K562 (cell line): Measurements from ENCODE around the gene CAMK2D. TPM values are rescaled to one million over a fixed set of nuclear protein-coding genes. Genes with fewer than 3 reads are reported as not detected.

ENCODE experiments used
- ATAC-seq: fragments of 200-7000 bp; cut with Tn5 transposase; 3 replicates; pipeline ENCODE4 v1.9.1; 2020; ENCODE audit warnings: moderate library complexity
- BruUV-seq: library from RNA; stranded (reverse); fragments of 400-500 nt; replicated peaks from 2 replicates; lab custom pipeline; 2021; lab: Mats Ljungman, UMichigan
- CTCF ChIA-PET: fragments of 300-600 bp; formaldehyde crosslinking; extraction: SDS; loops from one replicate; lab custom pipeline; 2021; ENCODE audit warnings: low intra/inter-chr PET ratio; lab: Yijun Ruan, JAX
- POLR2A ChIA-PET: fragments of 300-600, 350-650 bp; sonication (Branson Sonifier 250); formaldehyde crosslinking; extraction: SDS; loops from one replicate; lab custom pipeline; 2021; ENCODE audit warnings: antibody characterized with exemption, inconsistent platforms; lab: Yijun Ruan, JAX
- DNase-seq, 4 experiments: peaks; one replicate each; pipeline versions ENCODE4 v3.0.0 to v3.0.0-alpha.2; 2011 to 2018; ENCODE audit warnings: low spot score in 3 of 4, mixed read lengths in 3 of 4; ENCODE audit errors: extremely low read depth in 1 of 4
- FAIRE-seq: peaks from 2 replicates; lab custom pipeline; 2011; peaks lifted over from hg19 to GRCh38; lab: Jason Lieb, UNC
- H2AFZ ChIP-seq: 2 replicates; pipeline ENCODE4 v1.6.0; 2011; ENCODE audit warnings: low read depth, low read length, control low read depth, inconsistent platforms
- H3K27ac ChIP-seq: fragments of 200-600 bp; 3 replicates; pipeline ENCODE4 v1.8.0; 2011; ENCODE audit warnings: low read depth, mild to moderate bottlenecking, control low read depth, inconsistent platforms, low read length, moderate library complexity, mixed read lengths; ENCODE audit errors: extremely low read depth
- H3K27me3 ChIP-seq, 2 experiments: fragments of 300-600 bp in 1 of 2; 2 replicates in 1 of 2; 3 replicates in 1 of 2; pipeline versions ENCODE4 v1.6.0 to v1.8.0; 2011; ENCODE audit warnings: inconsistent platforms in 2 of 2, low read length in 2 of 2, mild to moderate bottlenecking in 1 of 2, mixed read lengths in 1 of 2, moderate library complexity in 1 of 2; ENCODE audit not compliant: control insufficient read depth in 2 of 2, insufficient read depth in 2 of 2
- H3K36me3 ChIP-seq: fragments of 300-600 bp; 3 replicates; pipeline ENCODE4 v1.8.0; 2011; ENCODE audit warnings: mild to moderate bottlenecking, low read length, inconsistent platforms; ENCODE audit not compliant: control insufficient read depth, insufficient read depth
- H3K4me1 ChIP-seq, 2 experiments: fragments of 200-600 bp in 1 of 2; replicated peaks in 1 of 2; 2 replicates in 1 of 2; 3 replicates in 1 of 2; pipeline versions ENCODE4 v1.5.1 to v1.8.0; 2011; ENCODE audit warnings: inconsistent platforms in 2 of 2, low read length in 2 of 2, mild to moderate bottlenecking in 1 of 2, mixed read lengths in 1 of 2, moderate library complexity in 1 of 2; ENCODE audit not compliant: control insufficient read depth in 2 of 2, insufficient read depth in 2 of 2
- H3K4me2 ChIP-seq: 2 replicates; pipeline ENCODE4 v1.6.1; 2011; ENCODE audit warnings: low read length, control low read depth, inconsistent platforms, mixed read lengths; ENCODE audit not compliant: insufficient read depth
- H3K4me3 ChIP-seq: fragments of 200-600 bp; sonication (generic), shearing (Covaris generic); 2 replicates; pipeline ENCODE4 v1.5.1; 2016; ENCODE audit warnings: control low read depth, inconsistent platforms
- H3K79me2 ChIP-seq: fragments of 200-600 bp; 3 replicates; pipeline ENCODE4 v1.8.0; 2011; ENCODE audit warnings: low read length, inconsistent platforms; ENCODE audit not compliant: control insufficient read depth, insufficient read depth
- H3K9ac ChIP-seq, 2 experiments: 2 replicates each; pipeline versions ENCODE4 v1.6.0 to v1.6.1; 2011; ENCODE audit warnings: low read depth in 2 of 2, low read length in 2 of 2, control low read depth in 1 of 2, inconsistent platforms in 1 of 2, mild to moderate bottlenecking in 1 of 2, mixed read lengths in 1 of 2; ENCODE audit not compliant: insufficient read depth in 1 of 2
- H3K9me1 ChIP-seq: one replicate; pipeline ENCODE4 v1.6.0; 2011; ENCODE audit warnings: inconsistent platforms, mild to moderate bottlenecking, low read length, moderate library complexity; ENCODE audit not compliant: control insufficient read depth, insufficient read depth
- H3K9me3 ChIP-seq: replicated peaks from 2 replicates; pipeline ENCODE4 v1.5.1; 2011; ENCODE audit warnings: low read depth, low read length, inconsistent platforms; ENCODE audit not compliant: control insufficient read depth, insufficient read depth
- H4K20me1 ChIP-seq: replicated peaks from 2 replicates; pipeline ENCODE4 v1.6.1; 2011; ENCODE audit warnings: low read length, inconsistent platforms, mixed read lengths; ENCODE audit not compliant: control insufficient read depth, insufficient read depth
- HMG20A ChIP-seq: fragments of 450-650 bp; formaldehyde crosslinking; conservative IDR thresholded peaks from 2 replicates; pipeline ENCODE4 v1.4.0; 2020; ENCODE audit warnings: mild to moderate bottlenecking, mixed read lengths
- MTA2 ChIP-seq: fragments of 450-650 bp; IDR thresholded peaks from 2 replicates; pipeline ENCODE4 v1.6.1; 2016; ENCODE audit warnings: low read depth
- NCOA2 ChIP-seq, 2 experiments: fragments of 450-650 bp; IDR thresholded peaks; 2 replicates each; pipeline ENCODE4 v1.6.1; 2018; ENCODE audit warnings: mild to moderate bottlenecking in 2 of 2, moderate library complexity in 1 of 2; ENCODE audit not compliant: partially characterized antibody in 2 of 2
- POLR3A ChIP-seq: IDR thresholded peaks from 2 replicates; pipeline ENCODE4 v1.6.1; 2011; ENCODE audit warnings: borderline replicate concordance, mild to moderate bottlenecking, moderate library complexity; ENCODE audit not compliant: insufficient read length, insufficient read depth; ENCODE audit errors: extremely low read depth
- RFX1 ChIP-seq: fragments of 450-650 bp; IDR thresholded peaks from 2 replicates; pipeline ENCODE4 v1.6.1; 2016; ENCODE audit warnings: mild to moderate bottlenecking, moderate library complexity
- SOX6 ChIP-seq: fragments of 450-650 bp; IDR thresholded peaks from 2 replicates; pipeline ENCODE4 v1.6.1; 2014; ENCODE audit warnings: mild to moderate bottlenecking
- ZBTB1 ChIP-seq: sonication (generic); formaldehyde crosslinking; IDR thresholded peaks from 2 replicates; pipeline ENCODE4 v1.8.1; 2023; ENCODE audit warnings: missing genetic modification reagents, low read depth, mild to moderate bottlenecking, borderline replicate concordance
- ZNF57 ChIP-seq: fragments of 450-650 bp; formaldehyde crosslinking; IDR thresholded peaks from 2 replicates; pipeline ENCODE4 v1.4.0; 2020; ENCODE audit warnings: mild to moderate bottlenecking, moderate library complexity
- ZNF778 ChIP-seq: fragments of 450-650 bp; formaldehyde crosslinking; IDR thresholded peaks from 2 replicates; pipeline ENCODE4 v1.4.0; 2020; ENCODE audit warnings: mild to moderate bottlenecking, moderate library complexity
- ZNF785 ChIP-seq: fragments of 250-450 bp; sonication (Bioruptor Pico); IDR thresholded peaks from 2 replicates; pipeline ENCODE4 v1.4.0; 2020; ENCODE audit warnings: mild to moderate bottlenecking
- ZSCAN32 ChIP-seq: fragments of 450-650 bp; formaldehyde crosslinking; IDR thresholded peaks from 2 replicates; pipeline ENCODE4 v1.4.0; 2020; ENCODE audit warnings: mild to moderate bottlenecking, moderate library complexity
- WGBS: fragments of 100-300 bp; shearing (Covaris generic); methylation state at CpG from one replicate; pipeline ENCODE4 v1.1.6; 2016; ENCODE audit warnings: low coverage, mixed read lengths; ENCODE audit not compliant: insufficient coverage; ENCODE audit errors: missing lambda C conversion rate; 5-methylcytosine and 5-hydroxymethylcytosine counted together
- in situ Hi-C: fragments of 300-500 bp; cut with MboI; formaldehyde crosslinking; loops from 4 replicates; pipeline ENCODE4 v1.15.0; 2018; ENCODE audit warnings: inconsistent platforms, mixed read lengths
- intact Hi-C: fragments of 100-400 bp; cut with micrococcal nuclease; formaldehyde crosslinking; loops from 2 replicates; pipeline ENCODE4 v1.14.2; 2022
- polyA plus RNA-seq, 8 experiments: library from polyadenylated mRNA; depleted of rRNA in 4 of 8; stranded (reverse) in 5 of 8; unstranded in 3 of 8; fragments of >200 nt; fragmentation: Nextera tagmentation in 2 of 8; fragmentation: Illumina TruSeq in 1 of 8; extraction: Ambion mirVana in 2 of 8; extraction: Trizol in 1 of 8; gene quantifications; 2 replicates each; pipeline versions ENCODE4 v1.2.1 to v1.2.3, GENCODE V29; 2011 to 2014; ENCODE audit warnings: inconsistent platforms in 1 of 8, missing spikeins in 1 of 8
- total RNA-seq, 7 experiments: library from RNA; depleted of rRNA in 6 of 7; stranded (reverse); fragments of >200 nt in 6 of 7; fragmentation: Illumina TruSeq in 2 of 7; extraction: Trizol in 2 of 7; gene quantifications; 2 replicates each; pipeline versions ENCODE4 v1.2.1 to v1.2.3, GENCODE V29; 2011 to 2021; ENCODE audit warnings: low replicate concordance in 1 of 7
- TF ChIP-seq, protein P1 (sequence below): fragments of 450-650 bp; conservative IDR thresholded peaks from 2 replicates; pipeline ENCODE4 v1.6.1; 2016; ENCODE audit warnings: missing genetic modification characterization, low read depth, mild to moderate bottlenecking, missing compliant biosample characterization, moderate library complexity
- TF ChIP-seq, protein P2 (sequence below): sonication (generic); formaldehyde crosslinking; IDR thresholded peaks from 2 replicates; pipeline ENCODE4 v1.8.0; 2022; ENCODE audit warnings: missing genetic modification reagents, mild to moderate bottlenecking, borderline replicate concordance

CAMK2D gene
- total and polyA plus RNA-seq, 9 of the 15 experiments (the other 6 are each of a cell fraction or from before 2014, with no cell fraction given), result 0.01 to 0.33 (median 0.04) TPM; not detected in 2

- Histone ChIP-seq H3K27me3 (no peaks in the 10 kb centered on the region), H3K27ac (no peak overlapping the region), H3K36me3 (no peaks in the 10 kb centered on the region), H3K4me3 (no peak overlapping the region), H3K9ac (no peak overlapping the region), H3K4me1 (peaks cover 0 to 7% of the 10 kb centered on the region in 2 experiments; a peak in 2 of 5 replicates), H3K9me3 (no peaks in the 10 kb centered on the region), H3K9me1 (no peaks in the 10 kb centered on the region), H4K20me1 (no peaks in the 10 kb centered on the region), H3K4me2 (no peak overlapping the region), H3K79me2 (no peaks in the 10 kb centered on the region), H2AFZ (no peak overlapping the region)
- ChIA-PET POLR2A (no interaction called here), CTCF (no interaction called here)
- BruUV-seq, result no TSS peak
- in situ Hi-C loops (no loop called here), intact Hi-C loops (loop anchor here (10.0 kb wide), 1 partner anchor 216 kb away; no protein-coding TSS in a partner anchor)
- FAIRE-seq (no peak), DNase-seq (no peak), ATAC-seq (no peak)
- WGBS, result 18% methylated on average over 32 of the region's 64 CpGs
- TF ChIP-seq HMG20A (CRISPR knock-in tag), result no peak
- TF ChIP-seq POLR3A, result no peak
- no peak for TF ChIP-seq MTA2
- TF ChIP-seq, protein P1, sequence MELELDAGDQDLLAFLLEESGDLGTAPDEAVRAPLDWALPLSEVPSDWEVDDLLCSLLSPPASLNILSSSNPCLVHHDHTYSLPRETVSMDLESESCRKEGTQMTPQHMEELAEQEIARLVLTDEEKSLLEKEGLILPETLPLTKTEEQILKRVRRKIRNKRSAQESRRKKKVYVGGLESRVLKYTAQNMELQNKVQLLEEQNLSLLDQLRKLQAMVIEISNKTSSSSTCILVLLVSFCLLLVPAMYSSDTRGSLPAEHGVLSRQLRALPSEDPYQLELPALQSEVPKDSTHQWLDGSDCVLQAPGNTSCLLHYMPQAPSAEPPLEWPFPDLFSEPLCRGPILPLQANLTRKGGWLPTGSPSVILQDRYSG (tag), result no peak
- no peak for TF ChIP-seq ZNF785
- no peak for TF ChIP-seq ZSCAN32
- TF ChIP-seq, protein P2, sequence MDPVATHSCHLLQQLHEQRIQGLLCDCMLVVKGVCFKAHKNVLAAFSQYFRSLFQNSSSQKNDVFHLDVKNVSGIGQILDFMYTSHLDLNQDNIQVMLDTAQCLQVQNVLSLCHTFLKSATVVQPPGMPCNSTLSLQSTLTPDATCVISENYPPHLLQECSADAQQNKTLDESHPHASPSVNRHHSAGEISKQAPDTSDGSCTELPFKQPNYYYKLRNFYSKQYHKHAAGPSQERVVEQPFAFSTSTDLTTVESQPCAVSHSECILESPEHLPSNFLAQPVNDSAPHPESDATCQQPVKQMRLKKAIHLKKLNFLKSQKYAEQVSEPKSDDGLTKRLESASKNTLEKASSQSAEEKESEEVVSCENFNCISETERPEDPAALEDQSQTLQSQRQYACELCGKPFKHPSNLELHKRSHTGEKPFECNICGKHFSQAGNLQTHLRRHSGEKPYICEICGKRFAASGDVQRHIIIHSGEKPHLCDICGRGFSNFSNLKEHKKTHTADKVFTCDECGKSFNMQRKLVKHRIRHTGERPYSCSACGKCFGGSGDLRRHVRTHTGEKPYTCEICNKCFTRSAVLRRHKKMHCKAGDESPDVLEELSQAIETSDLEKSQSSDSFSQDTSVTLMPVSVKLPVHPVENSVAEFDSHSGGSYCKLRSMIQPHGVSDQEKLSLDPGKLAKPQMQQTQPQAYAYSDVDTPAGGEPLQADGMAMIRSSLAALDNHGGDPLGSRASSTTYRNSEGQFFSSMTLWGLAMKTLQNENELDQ (CRISPR knock-in tag), result no peak
- no peak for TF ChIP-seq ZBTB1 (CRISPR knock-in tag)
- TF ChIP-seq SOX6, result no peak
- no peak for TF ChIP-seq NCOA2 (IDR thresholded peaks at IDR 0.05; ENCODE audit: partially characterized antibody in 2 of 2)
- TF ChIP-seq RFX1, result no peak
- no peak for TF ChIP-seq ZNF57 (CRISPR knock-in tag)
- TF ChIP-seq ZNF778, result no peak
These were observed 531 bp downstream of the CAMK2D start for GRCh38 chr4:113760795-113761619.
